H9 (cell line): ENCODE data around the gene ARHGAP24. TPM values are rescaled to one million over a fixed set of nuclear protein-coding genes. Genes with fewer than 3 reads are reported as not detected.

Experiments
- DNase-seq: peaks from one replicate; pipeline ENCODE4 v3.0.0-alpha.2; 2017
- H2AFZ ChIP-seq: one replicate; pipeline ENCODE4 v1.6.1; 2013; ENCODE audit warnings: mild to moderate bottlenecking, low read length, control low read depth, moderate library complexity
- H2AK5ac ChIP-seq: 2 replicates; pipeline ENCODE4 v1.6.1; 2013; ENCODE audit warnings: low read length, control low read depth, mixed read lengths; ENCODE audit not compliant: insufficient read length
- H2BK120ac ChIP-seq: one replicate; pipeline ENCODE4 v1.6.1; 2013; ENCODE audit warnings: low read depth, mild to moderate bottlenecking, low read length, control low read depth, inconsistent platforms; ENCODE audit not compliant: poor library complexity, severe bottlenecking
- H2BK12ac ChIP-seq: 2 replicates; pipeline ENCODE4 v1.6.1; 2013; ENCODE audit warnings: low read length, control low read depth, mixed read lengths, low read depth; ENCODE audit not compliant: insufficient read length
- H2BK15ac ChIP-seq: 2 replicates; pipeline ENCODE4 v1.6.1; 2013; ENCODE audit warnings: low read depth, low read length, control low read depth
- H2BK20ac ChIP-seq: one replicate; pipeline ENCODE4 v1.6.1; 2013; ENCODE audit warnings: low read depth, mild to moderate bottlenecking, low read length, control low read depth, inconsistent platforms; ENCODE audit not compliant: poor library complexity, severe bottlenecking
- H2BK5ac ChIP-seq: 2 replicates; pipeline ENCODE4 v1.6.1; 2013; ENCODE audit warnings: low read length, control low read depth, mixed read lengths; ENCODE audit not compliant: insufficient read length
- H3K14ac ChIP-seq: 2 replicates; pipeline ENCODE4 v1.6.1; 2013; ENCODE audit warnings: low read length, control low read depth; ENCODE audit not compliant: insufficient read depth
- H3K18ac ChIP-seq: 2 replicates; pipeline ENCODE4 v1.6.1; 2013; ENCODE audit warnings: low read depth, mild to moderate bottlenecking, mixed read lengths, low read length, control low read depth; ENCODE audit not compliant: insufficient read length
- H3K23ac ChIP-seq: 2 replicates; pipeline ENCODE4 v1.6.1; 2013; ENCODE audit warnings: low read length, control low read depth, mixed read lengths, low read depth; ENCODE audit not compliant: insufficient read length
- H3K23me2 ChIP-seq: 2 replicates; pipeline ENCODE4 v1.6.1; 2013; ENCODE audit warnings: low read depth, mild to moderate bottlenecking, mixed read lengths, low read length, control low read depth; ENCODE audit not compliant: insufficient read length, poor library complexity, severe bottlenecking
- H3K27ac ChIP-seq: 2 replicates; pipeline ENCODE4 v1.5.1; 2013; ENCODE audit warnings: low read length, control low read depth, mixed read lengths, low read depth; ENCODE audit not compliant: insufficient read length
- H3K27me3 ChIP-seq: 2 replicates; pipeline ENCODE4 v1.6.1; 2013; ENCODE audit warnings: low read length, control low read depth, inconsistent platforms; ENCODE audit not compliant: insufficient read depth
- H3K4ac ChIP-seq: 2 replicates; pipeline ENCODE4 v1.6.1; 2013; ENCODE audit warnings: low read depth, mild to moderate bottlenecking, control low read depth, inconsistent platforms, low read length, moderate library complexity
- H3K4me1 ChIP-seq: 2 replicates; pipeline ENCODE4 v1.6.1; 2013; ENCODE audit warnings: low read length, control low read depth, inconsistent platforms; ENCODE audit not compliant: insufficient read depth
- H3K4me2 ChIP-seq: 2 replicates; pipeline ENCODE4 v1.6.1; 2013; ENCODE audit warnings: low read length, control low read depth, mixed read lengths; ENCODE audit not compliant: insufficient read length, insufficient read depth
- H3K56ac ChIP-seq: 2 replicates; pipeline ENCODE4 v1.6.1; 2013; ENCODE audit warnings: low read depth, mild to moderate bottlenecking, mixed read lengths, low read length, control low read depth; ENCODE audit not compliant: insufficient read length
- H3K79me1 ChIP-seq: 2 replicates; pipeline ENCODE4 v1.6.1; 2013; ENCODE audit warnings: low read depth, mild to moderate bottlenecking, moderate library complexity, low read length, control low read depth, inconsistent platforms; ENCODE audit not compliant: insufficient read depth, poor library complexity, severe bottlenecking
- H3K79me2 ChIP-seq: 2 replicates; pipeline ENCODE4 v1.6.1; 2013; ENCODE audit warnings: low read length, control low read depth, inconsistent platforms; ENCODE audit not compliant: insufficient read depth
- H3K9ac ChIP-seq: 2 replicates; pipeline ENCODE4 v1.6.1; 2013; ENCODE audit warnings: low read length, control low read depth, mixed read lengths; ENCODE audit not compliant: insufficient read length; ENCODE audit errors: extremely low read depth
- H3K9me3 ChIP-seq: one replicate; pipeline ENCODE4 v1.6.1; 2013; ENCODE audit warnings: low read depth, low read length, inconsistent platforms; ENCODE audit not compliant: control insufficient read depth
- H3T11ph ChIP-seq: one replicate; pipeline ENCODE4 v1.6.1; 2013; ENCODE audit warnings: mild to moderate bottlenecking, low read length, control low read depth, inconsistent platforms
- H4K20me1 ChIP-seq: one replicate; pipeline ENCODE4 v1.6.1; 2013; ENCODE audit not compliant: control insufficient read depth, insufficient read length, insufficient read depth
- H4K5ac ChIP-seq: 2 replicates; pipeline ENCODE4 v1.6.1; 2013; ENCODE audit warnings: low read depth, mild to moderate bottlenecking, mixed read lengths, low read length, control low read depth; ENCODE audit not compliant: insufficient read length
- H4K8ac ChIP-seq: replicated peaks from 2 replicates; pipeline ENCODE4 v1.6.1; 2013; ENCODE audit warnings: low read length, control low read depth, mixed read lengths, low read depth; ENCODE audit not compliant: insufficient read length
- H4K91ac ChIP-seq: 2 replicates; pipeline ENCODE4 v1.6.1; 2013; ENCODE audit warnings: low read depth, mild to moderate bottlenecking, moderate library complexity, mixed read lengths, low read length, control low read depth; ENCODE audit not compliant: insufficient read length
- H3K27ac Mint-ChIP-seq, 3 experiments: 2 replicates in 2 of 3; 3 replicates in 1 of 3; pipeline ENCODE4 v1.8.0; 2020 to 2021; ENCODE audit warnings: mixed read lengths in 3 of 3, mild to moderate bottlenecking in 1 of 3, moderate library complexity in 1 of 3
- H3K27me3 Mint-ChIP-seq: 2 replicates; pipeline ENCODE4 v1.8.0; 2021; ENCODE audit warnings: low read depth, mild to moderate bottlenecking, moderate library complexity, mixed read lengths
- H3K36me3 Mint-ChIP-seq, 3 experiments: 2 replicates in 2 of 3; 3 replicates in 1 of 3; pipeline ENCODE4 v1.8.0; 2020 to 2021; ENCODE audit warnings: low read depth in 3 of 3, mixed read lengths in 3 of 3; ENCODE audit not compliant: insufficient read depth in 1 of 3
- H3K4me1 Mint-ChIP-seq, 2 experiments: 2 replicates each; pipeline ENCODE4 v1.8.0; 2020; ENCODE audit warnings: mixed read lengths in 2 of 2
- H3K4me3 Mint-ChIP-seq, 2 experiments: 2 replicates in 1 of 2; 3 replicates in 1 of 2; pipeline ENCODE4 v1.8.0; 2020 to 2021; ENCODE audit warnings: mild to moderate bottlenecking in 2 of 2, mixed read lengths in 2 of 2, moderate library complexity in 1 of 2
- H3K9me3 Mint-ChIP-seq, 2 experiments: 2 replicates in 1 of 2; 3 replicates in 1 of 2; pipeline ENCODE4 v1.8.0; 2020; ENCODE audit warnings: mild to moderate bottlenecking in 2 of 2, mixed read lengths in 2 of 2, moderate library complexity in 1 of 2
- CTCF ChIP-seq: fragments of 200-600 bp; sonication (generic); conservative IDR thresholded peaks from 3 replicates; pipeline ENCODE4 v1.8.0; 2021; ENCODE audit warnings: antibody characterized with exemption, mild to moderate bottlenecking
- total RNA-seq: library from RNA; stranded (reverse); gene quantifications from 2 replicates; pipeline ENCODE4 v1.2.1, GENCODE V29; 2021

The ARHGAP24 gene
- total RNA-seq, 1 experiment from 2014 or later: 0.37 TPM

GRCh38 chr4:85994576-85994975 lies 519.6 kb downstream of the ARHGAP24 start:
- no peak overlapping the region for H3K4ac ChIP-seq
- H4K91ac ChIP-seq: no peak overlapping the region
- Mint-ChIP-seq H3K36me3 (no peaks in the 10 kb centered on the region), H3K4me3 (no peak overlapping the region), H3K27me3 (no peaks in the 10 kb centered on the region; the same call in 1 of the 2 replicates), H3K9me3 (no peaks in the 10 kb centered on the region), H3K27ac (peak overlapping the region in 1 of 3 experiments; percentile 66; a peak in 2 of 7 replicates), H3K4me1 (peaks cover 0 to 3% of the 10 kb centered on the region in 2 experiments; a peak in 1 of 4 replicates)
- H3K23me2 ChIP-seq: no peaks in the 10 kb centered on the region
- H3K9me3 ChIP-seq: no peaks in the 10 kb centered on the region
- H4K20me1 ChIP-seq: no peaks in the 10 kb centered on the region
- no peak overlapping the region for H2BK12ac ChIP-seq
- H3K79me2 ChIP-seq: no peaks in the 10 kb centered on the region; the same call in 1 of the 2 replicates
- no peak overlapping the region for H2AFZ ChIP-seq
- no peak overlapping the region for H4K8ac ChIP-seq
- no peak overlapping the region for H3K23ac ChIP-seq
- no peak overlapping the region for H2BK15ac ChIP-seq
- no peak overlapping the region for H2BK20ac ChIP-seq
- H2BK5ac ChIP-seq: no peak overlapping the region
- no peak for DNase-seq
- no peak overlapping the region for H2BK120ac ChIP-seq
- H3K4me1 ChIP-seq: no peaks in the 10 kb centered on the region
- no peak overlapping the region for H3K9ac ChIP-seq
- H2AK5ac ChIP-seq: no peak overlapping the region
- no peak overlapping the region for H3K4me2 ChIP-seq
- no peak for TF ChIP-seq CTCF
- H3K14ac ChIP-seq: no peak overlapping the region
- H3K27me3 ChIP-seq: no peaks in the 10 kb centered on the region
- H3K79me1 ChIP-seq: no peaks in the 10 kb centered on the region
- no peak overlapping the region for H4K5ac ChIP-seq
- no peak overlapping the region for H3K27ac ChIP-seq
- no peak overlapping the region for H3K18ac ChIP-seq
- H3T11ph ChIP-seq: no peak overlapping the region
- H3K56ac ChIP-seq: no peak overlapping the region
